GM19324 (cell line): ENCODE data around the gene SGSM2.

ENCODE experiments used
- ATAC-seq: cut with Tn5 transposase; IDR thresholded peaks from one replicate; pipeline ENCODE4 v1.9.1; 2021; ENCODE audit warnings: mild to moderate bottlenecking, moderate library complexity; ENCODE audit not compliant: unreplicated experiment, low FRiP score

Gene SGSM2

GRCh38 chr17:2396568-2397246 is 59.4 kb downstream of the SGSM2 start:
- ATAC-seq, result no peak

DNA sequence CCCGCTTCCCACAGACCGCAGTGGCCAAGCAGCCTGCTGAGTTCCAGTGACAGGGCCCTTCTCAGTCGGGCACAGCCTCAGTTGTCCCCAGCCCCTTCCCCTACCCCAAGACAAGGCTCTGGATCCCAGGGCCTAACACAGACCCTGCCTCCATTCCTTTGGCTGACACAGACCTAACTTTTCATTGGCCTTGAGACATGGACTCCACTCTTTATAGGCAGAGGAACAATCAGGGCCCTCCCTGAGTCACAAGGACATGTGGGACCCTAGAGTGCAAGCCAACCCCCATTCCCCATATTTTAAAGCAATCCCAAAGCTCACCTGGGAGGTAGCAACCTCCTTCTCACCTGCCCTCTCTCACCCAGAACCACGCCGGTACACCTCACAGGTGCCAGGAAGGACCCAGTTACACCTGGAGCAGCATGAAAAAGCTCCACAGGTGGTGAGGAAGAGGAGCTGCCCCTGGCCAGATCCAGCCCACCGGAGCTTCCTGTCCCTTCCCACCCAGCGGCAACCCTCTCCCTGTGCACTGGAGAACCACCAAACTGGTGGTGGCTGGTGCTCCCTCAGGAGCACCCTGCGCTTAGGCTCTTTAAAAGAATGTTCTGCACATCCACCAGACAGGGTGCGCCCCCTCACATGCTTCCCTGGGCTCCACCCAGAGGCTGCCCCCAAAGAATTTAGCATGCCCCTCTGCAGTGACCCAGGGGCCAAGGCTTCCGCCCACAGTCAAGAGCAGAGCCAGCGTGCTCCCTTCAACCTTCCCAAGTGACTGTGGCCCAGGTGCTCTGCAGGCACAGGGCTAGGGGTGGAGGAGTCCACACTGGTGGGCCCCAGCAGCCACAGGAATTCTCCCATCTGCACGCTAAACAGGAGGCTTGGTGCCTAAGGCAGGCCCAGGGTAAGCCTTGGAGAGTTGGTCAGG is 60.2 kb downstream of the SGSM2 start:
- no peak for ATAC-seq

- no peak for ATAC-seq
Measured at GRCh38 chr17:2398182-2398581, 60.9 kb downstream of the SGSM2 start.

DNA sequence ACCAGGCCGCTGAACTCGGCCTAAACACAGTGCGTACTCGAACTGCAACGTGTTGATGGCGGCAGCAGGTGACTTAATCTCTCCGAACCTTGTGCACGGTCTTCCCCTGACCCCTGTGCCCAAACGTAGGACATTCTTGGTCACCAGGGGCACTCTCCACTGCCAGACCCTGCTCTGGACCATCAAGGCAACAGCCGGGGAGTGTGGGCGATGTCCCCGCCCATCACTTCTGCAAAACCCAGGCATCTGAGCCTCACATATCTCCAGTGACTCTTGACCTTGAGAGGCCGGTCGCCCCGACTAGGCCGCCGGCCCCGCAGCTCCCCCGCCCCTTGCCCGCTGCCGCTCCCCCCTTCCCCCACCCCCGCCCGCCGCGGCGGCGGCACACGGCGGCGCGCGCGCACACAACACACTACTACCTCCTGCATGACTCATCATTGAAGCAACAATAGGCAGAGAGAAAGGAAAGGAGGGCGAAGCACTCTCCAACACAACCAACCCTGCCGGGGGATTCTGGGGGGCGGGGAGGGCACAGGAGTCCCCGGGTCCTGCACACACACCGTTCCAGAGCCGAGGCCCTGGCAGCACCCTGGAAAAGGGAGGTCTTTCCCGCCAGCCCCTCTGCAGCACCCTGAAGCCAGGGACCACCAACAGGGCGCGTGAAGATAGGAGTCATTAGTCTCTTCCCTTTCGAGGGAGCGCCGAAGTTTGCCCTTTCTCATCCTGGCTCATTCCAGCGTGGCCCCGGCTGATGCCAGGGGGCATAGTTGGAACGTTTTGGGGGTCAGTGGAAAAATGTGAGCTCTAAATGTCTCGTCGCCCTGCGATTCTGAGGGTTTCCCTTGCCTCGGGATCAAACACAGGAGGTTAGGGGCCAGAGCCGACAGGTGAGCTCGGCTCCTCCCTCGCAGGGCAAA is 61.6 kb downstream of the SGSM2 start:
- no peak for ATAC-seq

- peak; percentile 39 for ATAC-seq
Measured at GRCh38 chr17:2399572-2400473, 62.5 kb downstream of the SGSM2 start.

DNA sequence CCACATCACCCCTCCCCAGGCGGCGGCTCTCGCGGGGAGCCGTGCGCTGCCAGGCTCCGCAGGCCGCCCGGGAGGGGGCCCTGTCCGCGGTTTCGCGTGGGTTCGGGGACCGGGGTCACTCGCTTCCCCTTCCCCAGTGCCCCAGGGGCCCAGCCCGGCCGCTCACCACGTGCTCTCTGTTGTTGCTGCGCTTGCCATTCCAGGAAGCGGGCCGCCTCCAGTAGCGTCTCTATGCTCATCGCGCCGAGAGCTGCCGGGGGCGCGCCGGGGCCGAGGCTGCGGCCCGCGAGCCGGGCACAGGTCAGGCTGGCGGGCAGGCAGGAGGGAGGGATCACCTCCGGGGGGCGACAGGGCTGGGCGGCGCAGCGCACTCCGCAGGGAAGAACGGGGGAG is 63.2 kb downstream of the SGSM2 start:
- ATAC-seq, result no peak

DNA sequence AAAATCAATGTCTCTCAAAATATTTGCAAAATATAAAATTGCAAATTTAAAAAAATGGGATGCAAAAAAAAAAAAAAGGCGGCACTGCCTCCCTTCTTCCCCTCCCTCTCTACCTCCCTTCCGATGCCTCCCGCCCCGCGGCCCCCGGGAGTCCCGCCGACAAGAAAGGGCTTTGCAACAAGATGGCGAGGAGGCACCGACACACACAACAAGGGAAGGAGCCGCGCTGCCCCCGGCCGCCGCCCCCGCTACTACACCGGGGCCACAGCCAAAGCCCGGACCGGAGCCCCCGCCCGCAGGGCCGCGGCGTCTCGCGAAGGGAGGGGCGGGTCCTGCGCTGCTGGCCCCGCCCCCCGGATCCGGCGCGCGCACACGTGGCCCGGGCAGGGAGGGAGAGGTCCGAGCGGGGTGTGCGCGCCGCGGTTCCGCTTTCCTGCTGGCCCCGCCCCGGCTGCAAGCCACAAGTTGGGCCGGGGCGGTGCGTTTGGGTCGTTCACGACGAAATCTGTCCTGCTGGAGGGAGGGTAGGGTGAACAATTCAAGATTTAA is 63.6 kb downstream of the SGSM2 start, which contains the start of gene MNT:
Gene MNT, minus strand, starts transcription at position 184 of the 549 bp plus-strand sequence. CDS start 348 bp downstream, outside the sequence.
- peak; percentile 43 for ATAC-seq

DNA sequence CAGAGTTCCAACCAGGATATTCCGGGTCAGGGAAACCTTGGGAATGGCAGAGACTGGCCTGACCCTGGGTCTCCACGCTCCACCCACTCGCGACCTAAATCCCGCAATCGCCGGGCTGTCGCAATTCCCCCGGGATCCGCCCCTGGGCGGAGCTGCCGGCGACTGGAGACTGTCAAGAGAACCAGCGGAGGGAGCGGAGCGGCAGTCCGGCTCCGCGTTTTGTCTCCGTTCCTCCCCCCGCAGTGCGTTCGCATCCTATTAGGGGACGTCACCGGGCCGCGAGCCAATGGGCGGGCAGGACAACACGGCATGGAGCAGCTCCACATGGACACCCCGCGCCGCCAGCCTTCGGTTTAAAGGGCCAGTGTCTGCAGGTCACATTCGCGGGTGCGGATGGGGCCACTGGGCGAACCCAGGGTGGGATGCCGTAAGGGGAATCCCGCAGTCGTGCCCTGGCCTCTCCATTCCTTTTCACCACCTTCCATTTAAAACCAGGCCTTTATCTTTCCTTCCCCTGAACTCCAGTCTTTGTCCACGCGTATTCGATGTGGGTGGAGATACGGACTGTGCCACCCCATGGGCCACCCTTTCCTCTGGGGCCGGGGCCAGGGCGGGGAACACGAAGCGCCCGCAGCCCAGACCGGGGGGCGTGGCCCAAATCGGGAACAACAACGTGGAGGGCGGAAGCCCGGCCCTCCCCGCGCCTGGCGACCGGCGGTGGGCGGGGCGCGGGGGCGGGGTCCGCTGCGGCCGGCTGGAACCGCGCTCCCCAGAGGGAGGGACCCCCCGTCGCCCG is 64.3 kb downstream of the SGSM2 start:
- peak; percentile 58 for ATAC-seq

- no peak for ATAC-seq
Measured at GRCh38 chr17:2402544-2402943, 65.2 kb downstream of the SGSM2 start.

- ATAC-seq, result no peak
Measured at GRCh38 chr17:2403044-2403443, 65.7 kb downstream of the SGSM2 start.

DNA sequence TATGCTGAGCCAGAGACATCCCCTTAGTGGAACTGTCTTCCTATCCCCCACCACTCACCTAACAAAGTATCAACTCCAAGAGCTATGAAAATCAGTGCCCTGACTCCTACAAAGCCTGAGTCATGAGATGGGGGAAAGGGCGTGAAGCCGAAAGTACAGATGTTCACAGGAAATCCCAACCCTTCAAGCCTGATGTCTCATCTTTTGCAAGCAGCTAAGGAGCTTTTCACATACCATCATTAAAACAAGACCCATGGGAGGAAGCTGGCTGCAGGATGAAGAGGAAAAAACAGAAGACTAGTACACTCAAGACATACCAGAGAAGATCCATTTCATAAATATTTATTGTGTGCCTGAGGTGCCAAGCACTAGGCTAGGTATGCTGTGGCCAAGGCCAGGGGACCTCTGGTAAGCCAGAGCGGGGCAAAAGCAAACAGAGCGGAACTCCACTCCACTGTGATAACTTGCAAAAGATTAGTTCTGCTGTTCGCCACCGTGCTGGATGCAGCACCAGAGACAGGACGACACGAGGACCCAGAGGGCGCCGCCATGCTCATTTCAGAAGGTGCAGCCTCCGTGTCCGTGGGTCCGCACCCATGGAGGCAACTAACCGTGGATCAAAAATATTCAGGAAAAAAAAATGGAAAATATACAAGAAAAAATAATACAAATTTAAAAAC is 68.1 kb downstream of the SGSM2 start:
- ATAC-seq, result no peak

- ATAC-seq, result no peak
Measured at GRCh38 chr17:2406271-2406902, 69.1 kb downstream of the SGSM2 start.

- no peak for ATAC-seq
Measured at GRCh38 chr17:2406903-2407790, 69.8 kb downstream of the SGSM2 start.

GRCh38 chr17:2410951-2411350 is 73.7 kb downstream of the SGSM2 start:
- ATAC-seq, result no peak

- ATAC-seq, result no peak
Measured at GRCh38 chr17:2412561-2413021, 75.3 kb downstream of the SGSM2 start.

- no peak for ATAC-seq
Measured at GRCh38 chr17:2414446-2415064, 77.3 kb downstream of the SGSM2 start.
